Measurements from ENCODE around the gene GRIK4.

DNA sequence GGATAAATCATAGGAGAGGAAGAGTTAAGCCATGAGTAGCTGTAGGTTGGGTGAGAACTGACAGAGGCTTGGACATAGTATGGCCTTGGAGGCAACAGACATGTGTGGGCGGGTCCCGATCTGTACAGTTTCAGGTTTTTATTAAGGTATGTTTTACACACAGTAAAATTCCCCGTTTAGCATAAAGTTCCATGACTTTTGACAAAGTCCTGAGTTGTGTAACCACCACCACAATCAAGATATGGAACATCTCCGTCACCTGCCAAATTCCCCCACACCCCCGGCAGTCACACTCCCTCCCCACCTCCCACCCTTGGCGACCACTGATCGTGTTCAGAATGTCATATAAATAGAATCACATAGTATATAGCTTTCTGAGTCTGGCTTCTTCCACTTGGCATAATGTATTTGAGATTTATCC lies 68.1 kb downstream of the GRIK4 start:
- TF ChIP-seq, protein P1, sequence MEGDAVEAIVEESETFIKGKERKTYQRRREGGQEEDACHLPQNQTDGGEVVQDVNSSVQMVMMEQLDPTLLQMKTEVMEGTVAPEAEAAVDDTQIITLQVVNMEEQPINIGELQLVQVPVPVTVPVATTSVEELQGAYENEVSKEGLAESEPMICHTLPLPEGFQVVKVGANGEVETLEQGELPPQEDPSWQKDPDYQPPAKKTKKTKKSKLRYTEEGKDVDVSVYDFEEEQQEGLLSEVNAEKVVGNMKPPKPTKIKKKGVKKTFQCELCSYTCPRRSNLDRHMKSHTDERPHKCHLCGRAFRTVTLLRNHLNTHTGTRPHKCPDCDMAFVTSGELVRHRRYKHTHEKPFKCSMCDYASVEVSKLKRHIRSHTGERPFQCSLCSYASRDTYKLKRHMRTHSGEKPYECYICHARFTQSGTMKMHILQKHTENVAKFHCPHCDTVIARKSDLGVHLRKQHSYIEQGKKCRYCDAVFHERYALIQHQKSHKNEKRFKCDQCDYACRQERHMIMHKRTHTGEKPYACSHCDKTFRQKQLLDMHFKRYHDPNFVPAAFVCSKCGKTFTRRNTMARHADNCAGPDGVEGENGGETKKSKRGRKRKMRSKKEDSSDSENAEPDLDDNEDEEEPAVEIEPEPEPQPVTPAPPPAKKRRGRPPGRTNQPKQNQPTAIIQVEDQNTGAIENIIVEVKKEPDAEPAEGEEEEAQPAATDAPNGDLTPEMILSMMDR (IDR thresholded peaks at IDR 0.05): no peak
- TF ChIP-seq POLR2A (IDR thresholded peaks at IDR 0.05): no peak
